HG03342 (cell line): ENCODE results near the gene GYG2.
"Not testable (repeated sequence)": the region's sequence is repeated elsewhere in the genome, so short reads cannot be mapped to it uniquely, and the experiment has no call there.

Experiments used
- ATAC-seq: cut with Tn5 transposase; IDR thresholded peaks from one replicate; pipeline ENCODE4 v1.9.1; 2021; ENCODE audit warnings: mild to moderate bottlenecking, moderate library complexity; ENCODE audit not compliant: unreplicated experiment

Gene GYG2

GRCh38 chrX:2898846-2899512, 70.2 kb downstream of the GYG2 start:
- ATAC-seq = no peak

GRCh38 chrX:2901367-2902036, 72.8 kb downstream of the GYG2 start:
- no peak for ATAC-seq

GRCh38 chrX:2902841-2903240, 74.1 kb downstream of the GYG2 start:
- ATAC-seq = no peak

- no peak for ATAC-seq
Observed at GRCh38 chrX:2903366-2903765, 74.6 kb downstream of the GYG2 start.

- no peak for ATAC-seq
Observed at GRCh38 chrX:2907295-2907694, 78.6 kb downstream of the GYG2 start.

GRCh38 chrX:2908125-2908685, 79.5 kb downstream of the GYG2 start:
- ATAC-seq = no peak

- no peak for ATAC-seq
Observed at GRCh38 chrX:2910109-2910508, 81.4 kb downstream of the GYG2 start.

- no peak for ATAC-seq
Observed at GRCh38 chrX:2913118-2913517, 84.4 kb downstream of the GYG2 start.

GRCh38 chrX:2917767-2918166, 89.0 kb downstream of the GYG2 start:
- no peak for ATAC-seq

GRCh38 chrX:2921193-2921592, 92.5 kb downstream of the GYG2 start:
- ATAC-seq = no peak

GRCh38 chrX:2921750-2922149, 93.0 kb downstream of the GYG2 start:
- ATAC-seq = no peak

GRCh38 chrX:2924151-2924550, 95.4 kb downstream of the GYG2 start:
- ATAC-seq = no peak

- not testable (repeated sequence) for ATAC-seq
Observed at GRCh38 chrX:2926255-2926654, 97.5 kb downstream of the GYG2 start.

GRCh38 chrX:2926664-2927275, 98.0 kb downstream of the GYG2 start:
- no peak for ATAC-seq

- ATAC-seq = no peak
Observed at GRCh38 chrX:2928191-2928582, 99.5 kb downstream of the GYG2 start.

GRCh38 chrX:2928583-2929434, 100.1 kb downstream of the GYG2 start, which contains the start of gene ARSD:
ARSD (minus strand) TSS chrX:2929339; CDS start chrX:2929275, 64 bp downstream.
- peak; percentile 85 for ATAC-seq

- no peak for ATAC-seq
Observed at GRCh38 chrX:2931155-2931554, 102.4 kb downstream of the GYG2 start.

- ATAC-seq = no peak
Observed at GRCh38 chrX:2931612-2932011, 102.9 kb downstream of the GYG2 start.
